ENCODE measurements around the gene ABCC6.
"Not testable (repeated sequence)": the region's sequence is repeated elsewhere in the genome, so short reads cannot be mapped to it uniquely, and the experiment has no call there.

The ABCC6 gene

GRCh38 chr16:16223662-16224241, 458 bp upstream of the ABCC6 start:
- DNase-seq (ENCODE audit: low read depth) = not testable (repeated sequence)

GRCh38 chr16:16221382-16221781, 1.9 kb downstream of the ABCC6 start:
- DNase-seq (ENCODE audit: low read depth) = not testable (repeated sequence)

DNA sequence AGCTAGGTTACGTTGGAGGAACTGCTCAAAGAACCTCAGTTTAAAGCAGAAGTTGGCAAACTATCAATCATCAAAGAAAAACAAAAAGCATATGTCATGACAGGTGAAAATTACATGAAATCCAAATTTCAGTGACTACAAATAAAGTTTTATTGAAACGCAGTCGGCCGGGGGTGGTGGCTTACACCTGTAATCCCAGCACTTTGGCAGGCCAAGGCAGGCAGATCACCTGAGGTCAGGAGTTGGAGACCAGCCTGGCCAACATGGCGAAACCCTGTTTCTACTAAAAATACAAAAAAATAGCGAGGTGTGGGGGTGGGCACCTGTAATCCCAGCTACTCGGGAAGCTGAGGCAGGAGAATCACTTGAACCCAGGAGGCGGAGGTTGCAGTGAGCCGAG, 2.8 kb downstream of the ABCC6 start:
- DNase-seq (ENCODE audit: low read depth) = not testable (repeated sequence)

- not testable (repeated sequence) for DNase-seq (ENCODE audit: low read depth)
Measured at GRCh38 chr16:16218787-16219186, 4.5 kb downstream of the ABCC6 start.

GRCh38 chr16:16218349-16218748, 4.9 kb downstream of the ABCC6 start:
- DNase-seq (ENCODE audit: low read depth) = not testable (repeated sequence)

DNA sequence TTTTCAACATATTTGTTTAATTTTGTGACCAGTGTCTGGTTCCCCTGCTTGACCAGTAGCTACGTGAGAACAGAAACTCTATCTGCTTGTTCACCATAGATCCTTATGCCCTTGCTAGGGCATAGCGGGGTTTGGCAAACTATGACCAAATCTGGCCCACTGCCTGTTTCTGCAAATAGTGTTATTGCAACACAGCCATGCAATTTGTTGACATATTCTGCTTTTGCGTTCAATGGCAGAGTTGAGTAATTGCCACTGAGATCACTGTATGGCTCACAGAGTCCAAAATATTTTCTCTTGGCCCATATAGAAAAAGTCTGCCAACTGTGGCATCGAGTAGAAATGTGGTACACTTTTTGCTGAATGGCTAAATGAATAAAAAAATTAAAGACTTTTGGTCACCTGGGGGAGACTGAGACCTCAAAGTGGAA, 9.4 kb downstream of the ABCC6 start:
- not testable (repeated sequence) for DNase-seq (ENCODE audit: low read depth)

GRCh38 chr16:16211404-16211803, 11.9 kb downstream of the ABCC6 start:
- DNase-seq (ENCODE audit: low read depth) = not testable (repeated sequence)

DNA sequence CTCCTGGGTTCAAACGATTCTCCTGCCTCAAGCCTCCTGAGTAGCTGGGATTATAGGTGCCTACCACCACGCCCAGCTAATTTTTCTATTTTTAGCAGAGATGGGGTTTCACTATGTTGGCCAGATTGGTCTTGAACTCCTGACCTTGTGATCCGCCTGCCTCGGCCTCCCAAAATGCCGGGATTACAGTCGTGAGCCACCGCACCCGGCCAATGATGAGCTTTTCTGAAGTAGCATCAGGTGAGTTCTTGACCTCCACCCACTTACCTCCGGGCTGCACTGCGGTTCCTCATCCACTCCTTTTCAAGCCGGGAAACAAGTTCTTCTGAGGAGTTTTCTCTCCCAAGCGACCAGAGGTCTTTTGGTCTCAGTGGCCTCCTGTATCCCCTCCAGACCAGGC, 14.8 kb downstream of the ABCC6 start:
- DNase-seq (ENCODE audit: low read depth) = not testable (repeated sequence)

DNA sequence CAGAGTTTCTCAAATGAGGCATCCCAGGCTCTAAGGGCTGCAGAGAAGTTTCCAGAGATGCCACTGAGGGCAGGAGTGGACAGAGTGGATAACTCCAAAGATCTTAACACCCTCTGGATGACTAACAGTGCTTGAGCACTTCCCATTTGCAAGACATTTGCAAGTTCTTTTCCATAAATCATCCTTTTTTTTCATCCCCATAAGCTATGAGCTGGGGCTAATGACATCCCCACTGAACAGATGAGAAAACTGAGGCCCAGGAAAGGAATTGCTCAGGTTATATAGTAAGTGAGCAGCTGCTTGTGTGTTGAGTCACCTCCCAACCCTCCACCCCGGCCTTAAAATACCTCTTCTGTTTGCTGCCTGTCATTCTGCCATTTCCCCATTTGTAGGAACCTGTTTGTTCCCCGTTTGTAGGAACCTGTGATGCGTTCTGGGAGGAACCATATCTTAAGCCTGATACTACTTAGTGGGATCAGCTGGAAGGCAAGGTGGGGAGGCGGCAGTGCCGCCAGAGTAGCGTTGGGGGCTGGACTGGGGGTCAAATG, 15.4 kb downstream of the ABCC6 start:
- not testable (repeated sequence) for DNase-seq (ENCODE audit: low read depth)

GRCh38 chr16:16207097-16207786, 16.1 kb downstream of the ABCC6 start:
- not testable (repeated sequence) for DNase-seq (ENCODE audit: low read depth)

GRCh38 chr16:16205864-16206263, 17.4 kb downstream of the ABCC6 start:
- DNase-seq (ENCODE audit: low read depth) = not testable (repeated sequence)

DNA sequence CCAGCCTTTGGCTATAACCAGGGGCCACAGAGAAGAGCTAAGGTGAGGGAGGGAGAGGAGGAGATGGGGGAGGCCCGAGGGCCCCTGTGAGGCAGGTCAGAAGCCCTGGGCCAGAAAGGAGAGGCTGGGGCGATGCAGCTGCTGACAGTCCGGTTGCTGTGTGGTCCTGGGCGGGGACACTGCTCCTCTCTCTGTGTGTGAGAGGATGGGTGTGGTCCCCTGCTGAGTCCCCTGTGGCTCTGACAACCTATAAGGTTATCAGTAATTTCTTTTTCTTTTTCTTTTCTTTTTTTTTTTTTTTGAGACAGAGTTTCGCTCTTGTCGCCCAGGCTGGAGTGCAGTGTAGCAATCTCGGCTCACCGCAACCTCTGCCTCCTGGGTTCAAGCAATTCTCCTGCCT, 18.7 kb downstream of the ABCC6 start:
- DNase-seq (ENCODE audit: low read depth) = not testable (repeated sequence)

- DNase-seq (ENCODE audit: low read depth) = not testable (repeated sequence)
Measured at GRCh38 chr16:16203494-16203893, 19.8 kb downstream of the ABCC6 start.

GRCh38 chr16:16202400-16203143, 20.7 kb downstream of the ABCC6 start:
- DNase-seq (ENCODE audit: low read depth) = not testable (repeated sequence)

- not testable (repeated sequence) for DNase-seq (ENCODE audit: low read depth)
Measured at GRCh38 chr16:16201880-16202279, 21.4 kb downstream of the ABCC6 start.

DNA sequence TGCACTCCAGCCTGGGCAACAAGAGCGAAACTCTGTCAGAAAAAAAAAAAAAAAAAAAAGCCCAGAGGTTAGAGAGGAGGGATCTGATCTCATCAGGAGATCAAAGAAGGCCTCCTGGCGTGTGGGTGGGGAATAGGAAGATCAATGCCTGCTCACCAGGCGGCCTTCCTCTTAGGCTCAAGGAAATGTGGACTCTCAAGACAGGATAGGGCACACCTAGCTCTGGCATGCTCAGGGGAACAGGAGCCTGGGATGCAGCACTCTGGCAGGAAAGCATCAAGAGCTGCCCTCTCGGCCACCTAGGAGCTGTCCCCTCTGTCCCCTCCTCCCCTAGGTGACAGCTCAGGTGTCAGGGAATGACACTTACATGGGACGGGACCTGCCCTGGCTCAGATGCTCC, 22.9 kb downstream of the ABCC6 start:
- not testable (repeated sequence) for DNase-seq (ENCODE audit: low read depth)

DNA sequence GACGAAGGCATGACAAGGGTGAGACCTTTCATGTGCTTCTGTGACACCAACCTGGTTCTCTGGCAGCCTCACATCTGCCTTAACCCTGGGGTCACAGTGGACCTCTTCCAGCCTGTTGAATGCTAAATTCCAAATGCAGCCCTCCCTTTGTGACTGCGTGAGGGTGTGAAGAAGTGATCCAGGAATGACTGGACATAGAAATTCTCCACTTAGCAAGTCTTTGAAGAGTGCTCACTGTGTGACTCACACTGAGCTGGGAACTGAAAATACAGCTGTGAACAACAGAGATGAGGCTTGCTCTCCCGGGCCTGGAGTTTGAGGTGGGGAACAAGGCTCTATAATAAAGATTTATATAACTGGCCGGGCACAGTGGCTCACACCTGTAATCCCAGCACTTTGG, 23.9 kb downstream of the ABCC6 start:
- DNase-seq (ENCODE audit: low read depth) = not testable (repeated sequence)

- no peak for DNase-seq (ENCODE audit: low read depth)
Measured at GRCh38 chr16:16197966-16198365, 25.3 kb downstream of the ABCC6 start.

DNA sequence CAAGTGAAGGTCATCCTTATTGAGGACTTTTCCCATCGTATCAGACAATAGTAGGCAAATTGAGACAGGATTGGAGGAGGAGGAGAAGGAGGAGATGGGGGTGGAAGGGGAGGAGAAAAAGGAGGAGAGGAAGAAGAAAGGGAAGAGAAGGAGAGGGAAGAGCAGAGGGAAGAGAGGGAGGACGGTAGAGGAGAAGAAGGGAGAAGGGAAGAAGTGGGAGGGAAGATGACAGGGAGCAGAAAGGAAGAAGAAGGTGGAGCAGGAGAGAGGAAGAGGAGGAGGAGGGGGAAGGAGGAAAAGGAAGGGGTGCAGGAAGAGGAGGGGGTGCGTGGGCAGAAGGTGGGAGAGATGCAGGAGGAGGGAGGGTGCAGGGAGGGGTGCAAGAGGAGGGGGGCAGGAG, 26.0 kb downstream of the ABCC6 start:
- DNase-seq (ENCODE audit: low read depth) = no peak

GRCh38 chr16:16196099-16196498, 27.2 kb downstream of the ABCC6 start:
- DNase-seq (ENCODE audit: low read depth) = no peak

DNA sequence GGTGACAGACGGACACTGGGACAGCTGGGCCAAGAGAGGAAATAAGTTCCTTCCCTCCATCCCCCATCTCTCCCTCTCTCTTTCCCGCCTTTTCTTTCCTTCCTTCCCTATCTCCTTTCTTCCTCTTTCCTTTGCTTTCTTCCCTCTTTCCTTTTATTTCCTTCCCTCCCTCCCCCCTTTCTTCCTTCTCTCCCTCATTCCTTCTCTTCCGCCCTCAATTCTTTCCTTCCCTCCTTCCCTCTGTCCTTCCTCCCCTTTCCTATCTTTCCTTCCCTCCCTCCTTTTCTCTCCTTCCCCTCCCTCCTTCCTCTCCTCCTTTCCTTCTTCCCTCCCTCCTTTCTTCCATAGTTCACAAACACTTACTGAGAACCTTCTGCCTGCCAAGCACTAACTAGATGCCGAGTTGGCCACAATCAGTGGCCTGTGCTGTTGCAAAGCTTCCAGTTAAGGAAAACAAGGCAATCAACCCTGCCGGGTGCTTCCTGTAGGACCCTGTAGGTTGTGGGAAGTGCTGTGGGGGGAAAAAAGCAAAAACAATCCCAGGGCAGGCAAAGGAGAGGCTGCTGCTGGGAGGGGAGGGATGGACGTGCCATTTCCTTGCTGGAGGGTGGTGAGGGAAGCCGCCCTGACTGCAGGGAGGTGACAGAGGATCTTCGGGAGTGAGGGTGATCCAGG, 31.7 kb downstream of the ABCC6 start:
- no peak for DNase-seq (ENCODE audit: low read depth)

GRCh38 chr16:16190966-16191365, 32.3 kb downstream of the ABCC6 start:
- DNase-seq (ENCODE audit: low read depth) = not testable (repeated sequence)

All from T-helper 22 cell (primary cell).